ENCODE results near the gene PEPD. TPM values are rescaled to one million over a fixed set of nuclear protein-coding genes. Genes with fewer than 3 reads are reported as not detected.
A peak's percentile ranks its signal among the peaks of the same experiment; 100 is the strongest.

PEPD gene
- total RNA-seq, 4 donors from 2014 or later, result 79.8 to 122 (median 94.8) TPM

- DNase-seq (ENCODE audit: low spot score in 2 of 2), result no peak
- Histone ChIP-seq H3K4me1 (no peaks in the 10 kb centered on the region), H3K36me3 (peaks cover 0 to 67% (median 0%) of the 10 kb centered on the region in 3 donors), H3K9me3 (no peaks in the 10 kb centered on the region), H3K27ac (no peak overlapping the region), H3K4me3 (no peak overlapping the region), H3K27me3 (no peaks in the 10 kb centered on the region)
- 87 to 92% methylated on average over 10 of the region's 10 CpGs for WGBS, 2 donors
- TF ChIP-seq POLR2A (IDR thresholded peaks at IDR 0.05) (no peak), CTCF (IDR thresholded peaks at IDR 0.05) (no peak), EP300 (IDR thresholded peaks at IDR 0.05) (no peak)
Observed at GRCh38 chr19:33464733-33465115, 56.9 kb downstream of the PEPD start.

GRCh38 chr19:33464010-33464732, 57.4 kb downstream of the PEPD start:
- Histone ChIP-seq H3K27ac (no peak overlapping the region), H3K4me1 (no peaks in the 10 kb centered on the region), H3K27me3 (no peaks in the 10 kb centered on the region), H3K36me3 (peaks cover 0 to 62% (median 0%) of the 10 kb centered on the region in 3 donors), H3K9me3 (no peaks in the 10 kb centered on the region), H3K4me3 (no peak overlapping the region)
- 77 to 93% methylated on average over 8 to 11 of the region's 12 CpGs for WGBS, 2 donors
- TF ChIP-seq EP300 (IDR thresholded peaks at IDR 0.05) (no peak), CTCF (IDR thresholded peaks at IDR 0.05) (no peak), POLR2A (IDR thresholded peaks at IDR 0.05) (no peak)
- no peak for DNase-seq (ENCODE audit: low spot score in 2 of 2)

- Histone ChIP-seq H3K36me3 (peaks cover 0 to 58% (median 0%) of the 10 kb centered on the region in 3 donors), H3K4me3 (no peak overlapping the region), H3K9me3 (no peaks in the 10 kb centered on the region), H3K27me3 (no peaks in the 10 kb centered on the region), H3K27ac (no peak overlapping the region), H3K4me1 (no peaks in the 10 kb centered on the region)
- peak in 1 of 2 donors; percentile 2 for DNase-seq (ENCODE audit: low spot score in 2 of 2)
- TF ChIP-seq EP300 (IDR thresholded peaks at IDR 0.05) (no peak), CTCF (IDR thresholded peaks at IDR 0.05) (no peak), POLR2A (IDR thresholded peaks at IDR 0.05) (no peak)
- 52 to 56% methylated on average over 10 of the region's 10 CpGs for WGBS, 2 donors
Observed at GRCh38 chr19:33463199-33463598, 58.4 kb downstream of the PEPD start.

GRCh38 chr19:33462112-33462791, 59.3 kb downstream of the PEPD start:
- WGBS, 2 donors, result 71 to 73% methylated on average over 13 to 16 of the region's 16 CpGs
- H3K9me3 ChIP-seq, result no peaks in the 10 kb centered on the region
- H3K36me3 ChIP-seq, result peaks cover 0 to 49% (median 0%) of the 10 kb centered on the region in 3 donors

More at GRCh38 chr19:33462112-33462791, 59.3 kb downstream of the PEPD start:
- H3K27me3 ChIP-seq, result no peaks in the 10 kb centered on the region
- TF ChIP-seq POLR2A (IDR thresholded peaks at IDR 0.05) (no peak), CTCF (IDR thresholded peaks at IDR 0.05) (no peak), EP300 (IDR thresholded peaks at IDR 0.05) (no peak)
- no peak overlapping the region for H3K27ac ChIP-seq
- no peak for DNase-seq (ENCODE audit: low spot score in 2 of 2)
- no peak overlapping the region for H3K4me3 ChIP-seq
- no peaks in the 10 kb centered on the region for H3K4me1 ChIP-seq

Measured in tibial nerve (tissue), 4 donors.